ENCODE results near the gene PTPRA.

PTPRA gene

GRCh38 chr20:3077618-3078134 lies 204.4 kb downstream of the PTPRA start:
- TF ChIP-seq ZNF274 (IDR thresholded peaks at IDR 0.05; ENCODE audit: low read depth, low read length): no peak
- H3K4me3 ChIP-seq (ENCODE audit: low read length): no peak overlapping the region

- H3K4me3 ChIP-seq (ENCODE audit: low read length): no peak overlapping the region
- TF ChIP-seq ZNF274 (IDR thresholded peaks at IDR 0.05; ENCODE audit: low read depth, low read length): no peak
Measured at GRCh38 chr20:3080939-3081388, 207.7 kb downstream of the PTPRA start.

GRCh38 chr20:3081641-3082040 lies 208.4 kb downstream of the PTPRA start:
- no peak for TF ChIP-seq ZNF274 (IDR thresholded peaks at IDR 0.05; ENCODE audit: low read depth, low read length)
- no peak overlapping the region for H3K4me3 ChIP-seq (ENCODE audit: low read length)

- TF ChIP-seq ZNF274 (IDR thresholded peaks at IDR 0.05; ENCODE audit: low read depth, low read length): no peak
- H3K4me3 ChIP-seq (ENCODE audit: low read length): no peak overlapping the region
Measured at GRCh38 chr20:3082306-3082951, 209.1 kb downstream of the PTPRA start.

- TF ChIP-seq ZNF274 (IDR thresholded peaks at IDR 0.05; ENCODE audit: low read depth, low read length): no peak
- H3K4me3 ChIP-seq (ENCODE audit: low read length): no peak overlapping the region
Measured at GRCh38 chr20:3082955-3083952, 210.0 kb downstream of the PTPRA start.

- no peak for TF ChIP-seq ZNF274 (IDR thresholded peaks at IDR 0.05; ENCODE audit: low read depth, low read length)
- no peak within 1 kb of the TSS for H3K4me3 ChIP-seq (ENCODE audit: low read length)
Measured at GRCh38 chr20:3084283-3084985, 211.2 kb downstream of the PTPRA start, which contains the start of gene AVP. AVP (minus strand) TSS chr20:3084724; CDS start chr20:3084674, 50 bp downstream.

GRCh38 chr20:3084986-3085360 lies 211.7 kb downstream of the PTPRA start:
- no peak for TF ChIP-seq ZNF274 (IDR thresholded peaks at IDR 0.05; ENCODE audit: low read depth, low read length)
- H3K4me3 ChIP-seq (ENCODE audit: low read length): no peak overlapping the region

GRCh38 chr20:3085571-3086072 lies 212.3 kb downstream of the PTPRA start:
- H3K4me3 ChIP-seq (ENCODE audit: low read length): no peak overlapping the region
- no peak for TF ChIP-seq ZNF274 (IDR thresholded peaks at IDR 0.05; ENCODE audit: low read depth, low read length)

GRCh38 chr20:3088031-3088430 lies 214.8 kb downstream of the PTPRA start:
- no peak for TF ChIP-seq ZNF274 (IDR thresholded peaks at IDR 0.05; ENCODE audit: low read depth, low read length)
- H3K4me3 ChIP-seq (ENCODE audit: low read length): no peak overlapping the region

All from GM08714 (cell line).